K562 (cell line): Measurements from ENCODE around the gene PMM1. TPM values are rescaled to one million over a fixed set of nuclear protein-coding genes. Genes with fewer than 3 reads are reported as not detected.
A peak's percentile ranks its signal among the peaks of the same experiment; 100 is the strongest.

Source experiments
- ATAC-seq: fragments of 200-7000 bp; cut with Tn5 transposase; 3 replicates; pipeline ENCODE4 v1.9.1; 2020; ENCODE audit warnings: moderate library complexity
- BruUV-seq: library from RNA; stranded (reverse); fragments of 400-500 nt; replicated peaks from 2 replicates; lab custom pipeline; 2021; lab: Mats Ljungman, UMichigan
- CTCF ChIA-PET: fragments of 300-600 bp; formaldehyde crosslinking; extraction: SDS; loops from one replicate; lab custom pipeline; 2021; ENCODE audit warnings: low intra/inter-chr PET ratio; lab: Yijun Ruan, JAX
- POLR2A ChIA-PET: fragments of 300-600, 350-650 bp; sonication (Branson Sonifier 250); formaldehyde crosslinking; extraction: SDS; loops from one replicate; lab custom pipeline; 2021; ENCODE audit warnings: antibody characterized with exemption, inconsistent platforms; lab: Yijun Ruan, JAX
- DNase-seq, 4 experiments: peaks; one replicate each; pipeline versions ENCODE4 v3.0.0 to v3.0.0-alpha.2; 2011 to 2018; ENCODE audit warnings: low spot score in 3 of 4, mixed read lengths in 3 of 4; ENCODE audit errors: extremely low read depth in 1 of 4
- FAIRE-seq: peaks from 2 replicates; lab custom pipeline; 2011; peaks lifted over from hg19 to GRCh38; lab: Jason Lieb, UNC
- H2AFZ ChIP-seq: 2 replicates; pipeline ENCODE4 v1.6.0; 2011; ENCODE audit warnings: low read depth, low read length, control low read depth, inconsistent platforms
- H3K27ac ChIP-seq: fragments of 200-600 bp; 3 replicates; pipeline ENCODE4 v1.8.0; 2011; ENCODE audit warnings: low read depth, mild to moderate bottlenecking, control low read depth, inconsistent platforms, low read length, moderate library complexity, mixed read lengths; ENCODE audit errors: extremely low read depth
- H3K27me3 ChIP-seq, 2 experiments: fragments of 300-600 bp in 1 of 2; 2 replicates in 1 of 2; 3 replicates in 1 of 2; pipeline versions ENCODE4 v1.6.0 to v1.8.0; 2011; ENCODE audit warnings: inconsistent platforms in 2 of 2, low read length in 2 of 2, mild to moderate bottlenecking in 1 of 2, mixed read lengths in 1 of 2, moderate library complexity in 1 of 2; ENCODE audit not compliant: control insufficient read depth in 2 of 2, insufficient read depth in 2 of 2
- H3K36me3 ChIP-seq: fragments of 300-600 bp; 3 replicates; pipeline ENCODE4 v1.8.0; 2011; ENCODE audit warnings: mild to moderate bottlenecking, low read length, inconsistent platforms; ENCODE audit not compliant: control insufficient read depth, insufficient read depth
- H3K4me1 ChIP-seq, 2 experiments: fragments of 200-600 bp in 1 of 2; replicated peaks in 1 of 2; 2 replicates in 1 of 2; 3 replicates in 1 of 2; pipeline versions ENCODE4 v1.5.1 to v1.8.0; 2011; ENCODE audit warnings: inconsistent platforms in 2 of 2, low read length in 2 of 2, mild to moderate bottlenecking in 1 of 2, mixed read lengths in 1 of 2, moderate library complexity in 1 of 2; ENCODE audit not compliant: control insufficient read depth in 2 of 2, insufficient read depth in 2 of 2
- H3K4me2 ChIP-seq: 2 replicates; pipeline ENCODE4 v1.6.1; 2011; ENCODE audit warnings: low read length, control low read depth, inconsistent platforms, mixed read lengths; ENCODE audit not compliant: insufficient read depth
- H3K4me3 ChIP-seq: fragments of 200-600 bp; sonication (generic), shearing (Covaris generic); 2 replicates; pipeline ENCODE4 v1.5.1; 2016; ENCODE audit warnings: control low read depth, inconsistent platforms
- H3K79me2 ChIP-seq: fragments of 200-600 bp; 3 replicates; pipeline ENCODE4 v1.8.0; 2011; ENCODE audit warnings: low read length, inconsistent platforms; ENCODE audit not compliant: control insufficient read depth, insufficient read depth
- H3K9ac ChIP-seq, 2 experiments: 2 replicates each; pipeline versions ENCODE4 v1.6.0 to v1.6.1; 2011; ENCODE audit warnings: low read depth in 2 of 2, low read length in 2 of 2, control low read depth in 1 of 2, inconsistent platforms in 1 of 2, mild to moderate bottlenecking in 1 of 2, mixed read lengths in 1 of 2; ENCODE audit not compliant: insufficient read depth in 1 of 2
- H3K9me1 ChIP-seq: one replicate; pipeline ENCODE4 v1.6.0; 2011; ENCODE audit warnings: inconsistent platforms, mild to moderate bottlenecking, low read length, moderate library complexity; ENCODE audit not compliant: control insufficient read depth, insufficient read depth
- H3K9me3 ChIP-seq: replicated peaks from 2 replicates; pipeline ENCODE4 v1.5.1; 2011; ENCODE audit warnings: low read depth, low read length, inconsistent platforms; ENCODE audit not compliant: control insufficient read depth, insufficient read depth
- H4K20me1 ChIP-seq: replicated peaks from 2 replicates; pipeline ENCODE4 v1.6.1; 2011; ENCODE audit warnings: low read length, inconsistent platforms, mixed read lengths; ENCODE audit not compliant: control insufficient read depth, insufficient read depth
- FOXJ3 ChIP-seq: sonication (generic); formaldehyde crosslinking; IDR thresholded peaks from 2 replicates; pipeline ENCODE4 v1.4.0; 2020; ENCODE audit warnings: mild to moderate bottlenecking, missing genetic modification reagents
- HINFP ChIP-seq: fragments of 450-650 bp; conservative IDR thresholded peaks from 2 replicates; pipeline ENCODE4 v1.6.1; 2016; ENCODE audit warnings: missing genetic modification characterization, low read depth, mild to moderate bottlenecking, control low read depth, missing compliant biosample characterization
- NR4A1 ChIP-seq, 2 experiments: fragments of 250-450 bp in 1 of 2; fragments of 450-650 bp in 1 of 2; sonication (Bioruptor Pico) in 1 of 2; IDR thresholded peaks; 2 replicates each; pipeline versions ENCODE4 v1.4.0 to v1.6.1; 2016 to 2020; ENCODE audit warnings: mild to moderate bottlenecking in 2 of 2, missing compliant biosample characterization in 1 of 2, missing genetic modification characterization in 1 of 2, moderate library complexity in 1 of 2
- PCBP2 ChIP-seq: fragments of 200-400 bp; formaldehyde crosslinking; IDR thresholded peaks from 2 replicates; pipeline ENCODE4 v1.6.1; 2018; ENCODE audit warnings: low read length, low read depth, mild to moderate bottlenecking, moderate library complexity; ENCODE audit not compliant: poor library complexity, severe bottlenecking
- PHF8 ChIP-seq: fragments of 200-600 bp; sonication (generic); IDR thresholded peaks from 2 replicates; pipeline ENCODE4 v1.6.1; 2012; ENCODE audit warnings: mixed run types, mild to moderate bottlenecking, inconsistent platforms, low read length, moderate library complexity, borderline replicate concordance
- SLC30A9 ChIP-seq: fragments of 250-450 bp; sonication (Bioruptor Pico); IDR thresholded peaks from 2 replicates; pipeline ENCODE4 v1.8.0; 2022; ENCODE audit warnings: mild to moderate bottlenecking, moderate library complexity
- SREBF1 ChIP-seq: fragments of 150-350 bp; IDR thresholded peaks from 2 replicates; pipeline ENCODE4 v1.6.1; 2014; ENCODE audit warnings: antibody characterized with exemption, low read depth, low read length, borderline replicate concordance
- ZKSCAN3 ChIP-seq: fragments of 250-450 bp; sonication (Bioruptor Pico); IDR thresholded peaks from 2 replicates; pipeline ENCODE4 v1.4.0; 2020
- ZNF347 ChIP-seq: fragments of 450-650 bp; formaldehyde crosslinking; IDR thresholded peaks from 2 replicates; pipeline ENCODE4 v1.4.0; 2020; ENCODE audit warnings: low read depth, mild to moderate bottlenecking, moderate library complexity
- ZNF57 ChIP-seq: fragments of 450-650 bp; formaldehyde crosslinking; IDR thresholded peaks from 2 replicates; pipeline ENCODE4 v1.4.0; 2020; ENCODE audit warnings: mild to moderate bottlenecking, moderate library complexity
- WGBS: fragments of 100-300 bp; shearing (Covaris generic); methylation state at CpG from one replicate; pipeline ENCODE4 v1.1.6; 2016; ENCODE audit warnings: low coverage, mixed read lengths; ENCODE audit not compliant: insufficient coverage; ENCODE audit errors: missing lambda C conversion rate; 5-methylcytosine and 5-hydroxymethylcytosine counted together
- in situ Hi-C: fragments of 300-500 bp; cut with MboI; formaldehyde crosslinking; loops from 4 replicates; pipeline ENCODE4 v1.15.0; 2018; ENCODE audit warnings: inconsistent platforms, mixed read lengths
- intact Hi-C: fragments of 100-400 bp; cut with micrococcal nuclease; formaldehyde crosslinking; loops from 2 replicates; pipeline ENCODE4 v1.14.2; 2022
- polyA plus RNA-seq, 8 experiments: library from polyadenylated mRNA; depleted of rRNA in 4 of 8; stranded (reverse) in 5 of 8; unstranded in 3 of 8; fragments of >200 nt; fragmentation: Nextera tagmentation in 2 of 8; fragmentation: Illumina TruSeq in 1 of 8; extraction: Ambion mirVana in 2 of 8; extraction: Trizol in 1 of 8; gene quantifications; 2 replicates each; pipeline versions ENCODE4 v1.2.1 to v1.2.3, GENCODE V29; 2011 to 2014; ENCODE audit warnings: inconsistent platforms in 1 of 8, missing spikeins in 1 of 8
- total RNA-seq, 7 experiments: library from RNA; depleted of rRNA in 6 of 7; stranded (reverse); fragments of >200 nt in 6 of 7; fragmentation: Illumina TruSeq in 2 of 7; extraction: Trizol in 2 of 7; gene quantifications; 2 replicates each; pipeline versions ENCODE4 v1.2.1 to v1.2.3, GENCODE V29; 2011 to 2021; ENCODE audit warnings: low replicate concordance in 1 of 7
- TF ChIP-seq, protein P1 (sequence below): sonication (generic); formaldehyde crosslinking; IDR thresholded peaks from 2 replicates; pipeline ENCODE4 v1.8.0; 2022; ENCODE audit warnings: mild to moderate bottlenecking, missing genetic modification reagents

PMM1 gene
- total and polyA plus RNA-seq, 9 of the 15 experiments (the other 6 are each of a cell fraction or from before 2014, with no cell fraction given), result 10.2 to 31.7 (median 20.3) TPM

DNA sequence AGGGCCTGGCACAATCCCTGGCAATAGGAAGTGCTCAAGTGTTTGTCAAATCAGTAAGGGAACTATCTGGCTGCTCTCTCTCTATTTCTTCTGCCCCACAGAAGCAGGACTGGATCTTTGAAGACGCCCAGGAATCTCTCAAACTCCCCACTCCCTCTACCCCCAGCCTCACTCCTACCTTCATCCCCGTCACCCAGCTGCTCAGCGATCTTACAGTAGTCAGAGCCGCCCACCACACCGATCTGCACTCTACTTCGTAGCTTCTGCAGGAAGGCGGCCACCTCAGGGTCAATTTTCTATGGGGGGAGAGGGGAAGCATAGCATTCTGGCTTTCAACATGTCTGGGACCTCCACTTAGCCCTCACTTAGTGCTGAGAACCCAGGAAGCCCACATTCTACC lies 3.7 kb downstream of the PMM1 start:
- in situ Hi-C loops, result no loop called here
- Histone ChIP-seq H4K20me1 (no peaks in the 10 kb centered on the region; the same call in 1 of the 2 replicates), H3K9me1 (no peaks in the 10 kb centered on the region), H2AFZ (no peak overlapping the region), H3K4me2 (no peak overlapping the region), H3K9ac (no peak overlapping the region), H3K4me1 (peaks cover 11 to 14% of the 10 kb centered on the region in 2 experiments; a peak in 4 of 5 replicates), H3K79me2 (peaks cover 13% of the 10 kb centered on the region), H3K4me3 (no peak overlapping the region), H3K27me3 (no peaks in the 10 kb centered on the region), H3K9me3 (no peaks in the 10 kb centered on the region), H3K27ac (no peak overlapping the region), H3K36me3 (peaks cover 8% of the 10 kb centered on the region; the same call in 2 of the 3 replicates)
- POLR2A ChIA-PET, result no interaction called here
- 83% methylated on average over 6 of the region's 7 CpGs for WGBS
- ATAC-seq, result no peak
- CTCF ChIA-PET, result no interaction called here
- no peak for FAIRE-seq
- no TSS peak for BruUV-seq
- intact Hi-C loops, result loop anchor here (5.0 kb wide), 1 partner anchor 44 kb away; the partner anchor contains the start of gene POLR3H
- DNase-seq, result no peak
- TF ChIP-seq ZKSCAN3 (CRISPR knock-in tag) (no peak), SLC30A9 (CRISPR knock-in tag) (no peak), NR4A1 (CRISPR knock-in tag; IDR thresholded peaks at IDR 0.05) (no peak), NR4A1 (tag; IDR thresholded peaks at IDR 0.05) (no peak)

- Histone ChIP-seq H2AFZ (no peak overlapping the region), H3K4me3 (no peak overlapping the region), H3K9me3 (no peaks in the 10 kb centered on the region), H3K36me3 (peaks cover 11% of the 10 kb centered on the region; the same call in 2 of the 3 replicates), H3K27me3 (no peaks in the 10 kb centered on the region), H3K9ac (peak overlapping the region in 1 of 2 experiments; percentile 32; a peak in 1 of 4 replicates), H3K9me1 (no peaks in the 10 kb centered on the region), H3K4me2 (no peak overlapping the region), H3K79me2 (peaks cover 13% of the 10 kb centered on the region), H4K20me1 (no peaks in the 10 kb centered on the region; the same call in 1 of the 2 replicates), H3K27ac (no peak overlapping the region), H3K4me1 (peaks cover 11 to 14% of the 10 kb centered on the region in 2 experiments; a peak in 4 of 5 replicates)
- CTCF ChIA-PET, result no interaction called here
- in situ Hi-C loops, result no loop called here
- WGBS, result 84% methylated on average over 5 of the region's 6 CpGs
- FAIRE-seq (no peak), ATAC-seq (no peak), DNase-seq (no peak)
- no TSS peak for BruUV-seq
- intact Hi-C loops, result loop anchor here (5.0 kb wide), 1 partner anchor 43 kb away; the partner anchor contains the start of gene POLR3H
- TF ChIP-seq HINFP (tag), result no peak
- TF ChIP-seq SREBF1, result no peak
- no peak for TF ChIP-seq ZNF57 (CRISPR knock-in tag)
- TF ChIP-seq PCBP2, result no peak
- no peak for TF ChIP-seq FOXJ3 (CRISPR knock-in tag)
- no peak for TF ChIP-seq ZNF347
- TF ChIP-seq, protein P1, sequence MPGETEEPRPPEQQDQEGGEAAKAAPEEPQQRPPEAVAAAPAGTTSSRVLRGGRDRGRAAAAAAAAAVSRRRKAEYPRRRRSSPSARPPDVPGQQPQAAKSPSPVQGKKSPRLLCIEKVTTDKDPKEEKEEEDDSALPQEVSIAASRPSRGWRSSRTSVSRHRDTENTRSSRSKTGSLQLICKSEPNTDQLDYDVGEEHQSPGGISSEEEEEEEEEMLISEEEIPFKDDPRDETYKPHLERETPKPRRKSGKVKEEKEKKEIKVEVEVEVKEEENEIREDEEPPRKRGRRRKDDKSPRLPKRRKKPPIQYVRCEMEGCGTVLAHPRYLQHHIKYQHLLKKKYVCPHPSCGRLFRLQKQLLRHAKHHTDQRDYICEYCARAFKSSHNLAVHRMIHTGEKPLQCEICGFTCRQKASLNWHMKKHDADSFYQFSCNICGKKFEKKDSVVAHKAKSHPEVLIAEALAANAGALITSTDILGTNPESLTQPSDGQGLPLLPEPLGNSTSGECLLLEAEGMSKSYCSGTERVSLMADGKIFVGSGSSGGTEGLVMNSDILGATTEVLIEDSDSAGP (CRISPR knock-in tag), result no peak
- no peak for TF ChIP-seq PHF8
- POLR2A ChIA-PET, result interaction anchor here (0.6 kb wide), 1 partner anchor 11 kb away, joined by 3 read pairs; no protein-coding TSS in a partner anchor
These were observed 4.8 kb downstream of the PMM1 start for GRCh38 chr22:41584881-41585280.
